ENCODE measurements around the gene SURF4. TPM values are rescaled to one million over a fixed set of nuclear protein-coding genes. Genes with fewer than 3 reads are reported as not detected.
A peak's percentile ranks its signal among the peaks of the same experiment; 100 is the strongest.

SURF4 gene
- total and polyA plus RNA-seq, 2 of the 13 experiments (the other 11 are each of a cell fraction or from before 2014, with no cell fraction given): 220 to 265 TPM

DNA sequence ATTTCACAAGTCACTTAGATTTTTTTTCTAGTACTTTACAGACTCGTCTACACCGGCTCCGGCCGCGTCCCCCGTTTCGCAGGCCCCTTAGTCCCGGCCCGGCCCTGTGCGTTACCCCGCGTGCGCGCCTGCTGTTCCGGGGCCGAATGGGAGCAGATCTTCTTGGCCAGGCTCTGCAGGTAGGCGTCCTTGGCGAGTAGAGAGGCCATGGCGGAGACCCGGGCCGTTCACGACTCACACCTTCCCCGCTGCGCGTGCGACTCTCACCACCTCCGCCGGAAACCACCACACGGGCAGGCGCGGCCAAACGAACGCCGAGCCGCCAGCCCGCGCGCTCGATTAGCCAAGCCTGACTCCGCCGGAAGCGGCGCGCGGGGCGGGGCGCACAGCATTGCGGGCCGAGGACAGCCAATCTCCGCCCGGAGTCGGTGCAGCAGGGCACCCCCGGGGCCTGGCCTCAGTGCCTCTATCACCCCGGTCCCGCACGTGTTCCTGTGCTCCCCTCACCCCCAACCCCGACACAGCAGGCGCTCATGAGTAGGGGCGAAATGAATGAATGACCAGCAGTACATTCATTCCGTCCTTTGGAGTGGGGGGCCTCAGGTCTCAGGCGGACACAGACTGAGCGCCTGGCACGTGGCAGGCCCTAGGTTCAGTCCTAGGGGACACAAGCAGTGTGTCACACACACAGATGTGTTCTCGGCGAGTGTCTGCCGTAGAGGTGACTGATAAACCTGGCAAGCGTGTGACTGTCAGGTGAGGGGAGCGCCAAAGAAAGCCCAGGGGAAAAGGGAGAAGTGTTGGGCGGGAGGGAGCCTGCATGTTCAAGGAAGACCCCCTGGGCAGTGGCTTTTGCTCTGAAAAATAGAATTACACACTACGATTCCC is 39.7 kb downstream of the SURF4 start, which contains the start of gene SURF6 (continued):
- TF ChIP-seq, protein P1, sequence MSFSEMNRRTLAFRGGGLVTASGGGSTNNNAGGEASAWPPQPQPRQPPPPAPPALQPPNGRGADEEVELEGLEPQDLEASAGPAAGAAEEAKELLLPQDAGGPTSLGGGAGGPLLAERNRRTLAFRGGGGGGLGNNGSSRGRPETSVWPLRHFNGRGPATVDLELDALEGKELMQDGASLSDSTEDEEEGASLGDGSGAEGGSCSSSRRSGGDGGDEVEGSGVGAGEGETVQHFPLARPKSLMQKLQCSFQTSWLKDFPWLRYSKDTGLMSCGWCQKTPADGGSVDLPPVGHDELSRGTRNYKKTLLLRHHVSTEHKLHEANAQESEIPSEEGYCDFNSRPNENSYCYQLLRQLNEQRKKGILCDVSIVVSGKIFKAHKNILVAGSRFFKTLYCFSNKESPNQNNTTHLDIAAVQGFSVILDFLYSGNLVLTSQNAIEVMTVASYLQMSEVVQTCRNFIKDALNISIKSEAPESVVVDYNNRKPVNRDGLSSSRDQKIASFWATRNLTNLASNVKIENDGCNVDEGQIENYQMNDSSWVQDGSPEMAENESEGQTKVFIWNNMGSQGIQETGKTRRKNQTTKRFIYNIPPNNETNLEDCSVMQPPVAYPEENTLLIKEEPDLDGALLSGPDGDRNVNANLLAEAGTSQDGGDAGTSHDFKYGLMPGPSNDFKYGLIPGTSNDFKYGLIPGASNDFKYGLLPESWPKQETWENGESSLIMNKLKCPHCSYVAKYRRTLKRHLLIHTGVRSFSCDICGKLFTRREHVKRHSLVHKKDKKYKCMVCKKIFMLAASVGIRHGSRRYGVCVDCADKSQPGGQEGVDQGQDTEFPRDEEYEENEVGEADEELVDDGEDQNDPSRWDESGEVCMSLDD (CRISPR knock-in tag; IDR thresholded peaks at IDR 0.05; ENCODE audit: borderline replicate concordance): no peak; the same call in 1 of the 2 replicates
- TF ChIP-seq KDM2A (CRISPR knock-in tag; IDR thresholded peaks at IDR 0.05; ENCODE audit: borderline replicate concordance, low read depth) (peak; percentile 100), ZNF432 (CRISPR knock-in tag; IDR thresholded peaks at IDR 0.05; ENCODE audit: borderline replicate concordance) (no peak), ZNF460 (CRISPR knock-in tag; IDR thresholded peaks at IDR 0.05; ENCODE audit: borderline replicate concordance) (no peak; the same call in 1 of the 2 replicates), ZNF225 (CRISPR knock-in tag; IDR thresholded peaks at IDR 0.05) (peak; percentile 93), BHLHE40 (IDR thresholded peaks at IDR 0.05; ENCODE audit: low read length) (peak; percentile 95), ZNF101 (CRISPR knock-in tag; IDR thresholded peaks at IDR 0.05; ENCODE audit: borderline replicate concordance, low read depth) (0 out of 2 replicates have a peak, but pooled peaks have one; percentile 16), ARNT (IDR thresholded peaks at IDR 0.05) (no peak), RFXANK (CRISPR knock-in tag; IDR thresholded peaks at IDR 0.05) (peak; percentile 41; the same call in 1 of the 2 replicates), ZNF552 (CRISPR knock-in tag; IDR thresholded peaks at IDR 0.05; ENCODE audit: borderline replicate concordance) (no peak; the same call in 1 of the 2 replicates), ZNF260 (CRISPR knock-in tag; IDR thresholded peaks at IDR 0.05; ENCODE audit: borderline replicate concordance, low read depth) (no peak), TOE1 (CRISPR knock-in tag; IDR thresholded peaks at IDR 0.05) (peak; percentile 53; the same call in 1 of the 2 replicates), TIGD3 (CRISPR knock-in tag; IDR thresholded peaks at IDR 0.05; ENCODE audit: borderline replicate concordance) (peak; percentile 84; the same call in 1 of the 2 replicates), MIER3 (CRISPR knock-in tag; IDR thresholded peaks at IDR 0.05; ENCODE audit: borderline replicate concordance) (peak; percentile 92), MYPOP (CRISPR knock-in tag; IDR thresholded peaks at IDR 0.05) (peak; percentile 77; the same call in 1 of the 2 replicates), SRSF1 (optimal IDR thresholded peaks at IDR 0.05; ENCODE audit: low read depth, low read length) (no peak), ZNF431 (CRISPR knock-in tag; IDR thresholded peaks at IDR 0.05; ENCODE audit: borderline replicate concordance, low read depth) (peak; percentile 30; the same call in 1 of the 2 replicates), ZBTB39 (CRISPR knock-in tag; IDR thresholded peaks at IDR 0.05) (0 out of 2 replicates have a peak, but pooled peaks have one; percentile 18), MTF2 (CRISPR knock-in tag; IDR thresholded peaks at IDR 0.05; ENCODE audit: borderline replicate concordance) (no peak; the same call in none of the 2 replicates), ZFY (CRISPR knock-in tag; IDR thresholded peaks at IDR 0.05) (peak; percentile 91)
- TF ChIP-seq, protein P2, sequence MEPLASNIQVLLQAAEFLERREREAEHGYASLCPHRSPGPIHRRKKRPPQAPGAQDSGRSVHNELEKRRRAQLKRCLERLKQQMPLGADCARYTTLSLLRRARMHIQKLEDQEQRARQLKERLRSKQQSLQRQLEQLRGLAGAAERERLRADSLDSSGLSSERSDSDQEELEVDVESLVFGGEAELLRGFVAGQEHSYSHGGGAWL (CRISPR knock-in tag; IDR thresholded peaks at IDR 0.05): peak; percentile 96
